ENCODE data around the gene TRIM34.

DNA sequence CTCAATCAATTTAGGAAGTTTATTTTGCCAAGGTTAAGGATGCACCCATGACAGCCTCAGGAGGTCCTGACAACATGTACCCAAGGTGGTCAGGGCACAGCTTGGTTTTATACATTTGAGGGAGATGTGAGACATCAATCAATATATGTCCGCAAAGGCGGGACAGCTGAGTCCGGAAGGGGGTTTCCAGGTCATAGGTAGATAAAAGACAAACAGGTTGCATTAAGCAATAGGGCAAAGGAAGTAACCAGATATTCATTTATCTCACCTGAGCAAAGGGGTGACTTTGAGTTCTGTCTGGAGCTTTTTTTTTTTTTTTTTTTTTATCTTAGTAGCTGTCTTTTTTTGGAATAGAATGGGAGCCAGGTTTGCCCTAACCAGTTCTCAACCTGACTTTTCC, 2.0 kb upstream of the TRIM34 start:
- TF ChIP-seq, protein P1, sequence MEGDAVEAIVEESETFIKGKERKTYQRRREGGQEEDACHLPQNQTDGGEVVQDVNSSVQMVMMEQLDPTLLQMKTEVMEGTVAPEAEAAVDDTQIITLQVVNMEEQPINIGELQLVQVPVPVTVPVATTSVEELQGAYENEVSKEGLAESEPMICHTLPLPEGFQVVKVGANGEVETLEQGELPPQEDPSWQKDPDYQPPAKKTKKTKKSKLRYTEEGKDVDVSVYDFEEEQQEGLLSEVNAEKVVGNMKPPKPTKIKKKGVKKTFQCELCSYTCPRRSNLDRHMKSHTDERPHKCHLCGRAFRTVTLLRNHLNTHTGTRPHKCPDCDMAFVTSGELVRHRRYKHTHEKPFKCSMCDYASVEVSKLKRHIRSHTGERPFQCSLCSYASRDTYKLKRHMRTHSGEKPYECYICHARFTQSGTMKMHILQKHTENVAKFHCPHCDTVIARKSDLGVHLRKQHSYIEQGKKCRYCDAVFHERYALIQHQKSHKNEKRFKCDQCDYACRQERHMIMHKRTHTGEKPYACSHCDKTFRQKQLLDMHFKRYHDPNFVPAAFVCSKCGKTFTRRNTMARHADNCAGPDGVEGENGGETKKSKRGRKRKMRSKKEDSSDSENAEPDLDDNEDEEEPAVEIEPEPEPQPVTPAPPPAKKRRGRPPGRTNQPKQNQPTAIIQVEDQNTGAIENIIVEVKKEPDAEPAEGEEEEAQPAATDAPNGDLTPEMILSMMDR (conservative IDR thresholded peaks at IDR 0.05; ENCODE audit: low read length), result no peak
- no peak for TF ChIP-seq EZH2phosphoT487 (IDR thresholded peaks at IDR 0.05; ENCODE audit: borderline replicate concordance, low read depth, low read length)

Measured in OCI-LY7 (cell line).